K562 (cell line): Measurements from ENCODE around the gene TMED5. TPM values are rescaled to one million over a fixed set of nuclear protein-coding genes. Genes with fewer than 3 reads are reported as not detected.

ENCODE experiments used
- ATAC-seq: fragments of 200-7000 bp; cut with Tn5 transposase; 3 replicates; pipeline ENCODE4 v1.9.1; 2020; ENCODE audit warnings: moderate library complexity
- BruUV-seq: library from RNA; stranded (reverse); fragments of 400-500 nt; replicated peaks from 2 replicates; lab custom pipeline; 2021; lab: Mats Ljungman, UMichigan
- CTCF ChIA-PET: fragments of 300-600 bp; formaldehyde crosslinking; extraction: SDS; loops from one replicate; lab custom pipeline; 2021; ENCODE audit warnings: low intra/inter-chr PET ratio; lab: Yijun Ruan, JAX
- POLR2A ChIA-PET: fragments of 300-600, 350-650 bp; sonication (Branson Sonifier 250); formaldehyde crosslinking; extraction: SDS; loops from one replicate; lab custom pipeline; 2021; ENCODE audit warnings: antibody characterized with exemption, inconsistent platforms; lab: Yijun Ruan, JAX
- DNase-seq, 4 experiments: peaks; one replicate each; pipeline versions ENCODE4 v3.0.0 to v3.0.0-alpha.2; 2011 to 2018; ENCODE audit warnings: low spot score in 3 of 4, mixed read lengths in 3 of 4; ENCODE audit errors: extremely low read depth in 1 of 4
- FAIRE-seq: peaks from 2 replicates; lab custom pipeline; 2011; peaks lifted over from hg19 to GRCh38; lab: Jason Lieb, UNC
- H2AFZ ChIP-seq: 2 replicates; pipeline ENCODE4 v1.6.0; 2011; ENCODE audit warnings: low read depth, low read length, control low read depth, inconsistent platforms
- H3K27ac ChIP-seq: fragments of 200-600 bp; 3 replicates; pipeline ENCODE4 v1.8.0; 2011; ENCODE audit warnings: low read depth, mild to moderate bottlenecking, control low read depth, inconsistent platforms, low read length, moderate library complexity, mixed read lengths; ENCODE audit errors: extremely low read depth
- H3K27me3 ChIP-seq, 2 experiments: fragments of 300-600 bp in 1 of 2; 2 replicates in 1 of 2; 3 replicates in 1 of 2; pipeline versions ENCODE4 v1.6.0 to v1.8.0; 2011; ENCODE audit warnings: inconsistent platforms in 2 of 2, low read length in 2 of 2, mild to moderate bottlenecking in 1 of 2, mixed read lengths in 1 of 2, moderate library complexity in 1 of 2; ENCODE audit not compliant: control insufficient read depth in 2 of 2, insufficient read depth in 2 of 2
- H3K36me3 ChIP-seq: fragments of 300-600 bp; 3 replicates; pipeline ENCODE4 v1.8.0; 2011; ENCODE audit warnings: mild to moderate bottlenecking, low read length, inconsistent platforms; ENCODE audit not compliant: control insufficient read depth, insufficient read depth
- H3K4me1 ChIP-seq, 2 experiments: fragments of 200-600 bp in 1 of 2; replicated peaks in 1 of 2; 2 replicates in 1 of 2; 3 replicates in 1 of 2; pipeline versions ENCODE4 v1.5.1 to v1.8.0; 2011; ENCODE audit warnings: inconsistent platforms in 2 of 2, low read length in 2 of 2, mild to moderate bottlenecking in 1 of 2, mixed read lengths in 1 of 2, moderate library complexity in 1 of 2; ENCODE audit not compliant: control insufficient read depth in 2 of 2, insufficient read depth in 2 of 2
- H3K4me2 ChIP-seq: 2 replicates; pipeline ENCODE4 v1.6.1; 2011; ENCODE audit warnings: low read length, control low read depth, inconsistent platforms, mixed read lengths; ENCODE audit not compliant: insufficient read depth
- H3K4me3 ChIP-seq: fragments of 200-600 bp; sonication (generic), shearing (Covaris generic); 2 replicates; pipeline ENCODE4 v1.5.1; 2016; ENCODE audit warnings: control low read depth, inconsistent platforms
- H3K79me2 ChIP-seq: fragments of 200-600 bp; 3 replicates; pipeline ENCODE4 v1.8.0; 2011; ENCODE audit warnings: low read length, inconsistent platforms; ENCODE audit not compliant: control insufficient read depth, insufficient read depth
- H3K9ac ChIP-seq, 2 experiments: 2 replicates each; pipeline versions ENCODE4 v1.6.0 to v1.6.1; 2011; ENCODE audit warnings: low read depth in 2 of 2, low read length in 2 of 2, control low read depth in 1 of 2, inconsistent platforms in 1 of 2, mild to moderate bottlenecking in 1 of 2, mixed read lengths in 1 of 2; ENCODE audit not compliant: insufficient read depth in 1 of 2
- H3K9me1 ChIP-seq: one replicate; pipeline ENCODE4 v1.6.0; 2011; ENCODE audit warnings: inconsistent platforms, mild to moderate bottlenecking, low read length, moderate library complexity; ENCODE audit not compliant: control insufficient read depth, insufficient read depth
- H3K9me3 ChIP-seq: replicated peaks from 2 replicates; pipeline ENCODE4 v1.5.1; 2011; ENCODE audit warnings: low read depth, low read length, inconsistent platforms; ENCODE audit not compliant: control insufficient read depth, insufficient read depth
- H4K20me1 ChIP-seq: replicated peaks from 2 replicates; pipeline ENCODE4 v1.6.1; 2011; ENCODE audit warnings: low read length, inconsistent platforms, mixed read lengths; ENCODE audit not compliant: control insufficient read depth, insufficient read depth
- CREBBP ChIP-seq: IDR thresholded peaks from one replicate; pipeline ENCODE4 v1.6.1; 2012; ENCODE audit warnings: low read depth, mild to moderate bottlenecking, control low read depth, inconsistent platforms, low read length
- DPF2 ChIP-seq: fragments of 450-650 bp; IDR thresholded peaks from 2 replicates; pipeline ENCODE4 v1.6.1; 2016
- FIP1L1 ChIP-seq: fragments of 200-400 bp; formaldehyde crosslinking; IDR thresholded peaks from 2 replicates; pipeline ENCODE4 v1.6.1; 2018; ENCODE audit warnings: mild to moderate bottlenecking, low read depth, low read length; ENCODE audit not compliant: poor library complexity, severe bottlenecking
- HES1 ChIP-seq: fragments of 450-650 bp; IDR thresholded peaks from 2 replicates; pipeline ENCODE4 v1.6.1; 2016; ENCODE audit warnings: low read depth, mild to moderate bottlenecking, moderate library complexity
- KHSRP ChIP-seq: fragments of 450-650 bp; IDR thresholded peaks from 2 replicates; pipeline ENCODE4 v1.6.1; 2017
- MCM2 ChIP-seq: fragments of 450-650 bp; IDR thresholded peaks from 2 replicates; pipeline ENCODE4 v1.6.1; 2017; ENCODE audit warnings: low read depth, mild to moderate bottlenecking
- NFE2 ChIP-seq: IDR thresholded peaks from 2 replicates; pipeline ENCODE4 v1.6.1; 2014; ENCODE audit warnings: antibody characterized with exemption, low read depth
- POLR2AphosphoS5 ChIP-seq: IDR thresholded peaks from 2 replicates; pipeline ENCODE4 v1.6.1; 2011; ENCODE audit warnings: mild to moderate bottlenecking, low read depth, low read length, moderate library complexity; ENCODE audit not compliant: control insufficient read depth, insufficient read depth
- SMARCA5 ChIP-seq: fragments of 450-650 bp; IDR thresholded peaks from 2 replicates; pipeline ENCODE4 v1.6.1; 2016
- ZNF24 ChIP-seq: fragments of 450-650 bp; IDR thresholded peaks from 2 replicates; pipeline ENCODE4 v1.6.1; 2016
- ZNF277 ChIP-seq: fragments of 250-450 bp; sonication (Bioruptor Pico); IDR thresholded peaks from 2 replicates; pipeline ENCODE4 v1.8.0; 2022; ENCODE audit warnings: inconsistent platforms, mild to moderate bottlenecking, moderate library complexity, borderline replicate concordance
- ZNF449 ChIP-seq: fragments of 250-450 bp; sonication (Bioruptor Pico); IDR thresholded peaks from 2 replicates; pipeline ENCODE4 v1.8.0; 2022; ENCODE audit warnings: moderate library complexity, mild to moderate bottlenecking, inconsistent platforms
- WGBS: fragments of 100-300 bp; shearing (Covaris generic); methylation state at CpG from one replicate; pipeline ENCODE4 v1.1.6; 2016; ENCODE audit warnings: low coverage, mixed read lengths; ENCODE audit not compliant: insufficient coverage; ENCODE audit errors: missing lambda C conversion rate; 5-methylcytosine and 5-hydroxymethylcytosine counted together
- in situ Hi-C: fragments of 300-500 bp; cut with MboI; formaldehyde crosslinking; loops from 4 replicates; pipeline ENCODE4 v1.15.0; 2018; ENCODE audit warnings: inconsistent platforms, mixed read lengths
- intact Hi-C: fragments of 100-400 bp; cut with micrococcal nuclease; formaldehyde crosslinking; loops from 2 replicates; pipeline ENCODE4 v1.14.2; 2022
- polyA plus RNA-seq, 8 experiments: library from polyadenylated mRNA; depleted of rRNA in 4 of 8; stranded (reverse) in 5 of 8; unstranded in 3 of 8; fragments of >200 nt; fragmentation: Nextera tagmentation in 2 of 8; fragmentation: Illumina TruSeq in 1 of 8; extraction: Ambion mirVana in 2 of 8; extraction: Trizol in 1 of 8; gene quantifications; 2 replicates each; pipeline versions ENCODE4 v1.2.1 to v1.2.3, GENCODE V29; 2011 to 2014; ENCODE audit warnings: inconsistent platforms in 1 of 8, missing spikeins in 1 of 8
- total RNA-seq, 7 experiments: library from RNA; depleted of rRNA in 6 of 7; stranded (reverse); fragments of >200 nt in 6 of 7; fragmentation: Illumina TruSeq in 2 of 7; extraction: Trizol in 2 of 7; gene quantifications; 2 replicates each; pipeline versions ENCODE4 v1.2.1 to v1.2.3, GENCODE V29; 2011 to 2021; ENCODE audit warnings: low replicate concordance in 1 of 7

The TMED5 gene
- total and polyA plus RNA-seq, 9 of the 15 experiments (the other 6 are each of a cell fraction or from before 2014, with no cell fraction given): 28.7 to 83.7 (median 67.2) TPM

GRCh38 chr1:93106226-93106625 lies 74.0 kb downstream of the TMED5 start:
- Histone ChIP-seq H3K27me3 (no peaks in the 10 kb centered on the region), H3K79me2 (peaks cover 96% of the 10 kb centered on the region), H4K20me1 (no peaks in the 10 kb centered on the region), H3K4me3 (no peak overlapping the region), H3K9ac (no peak overlapping the region), H3K36me3 (peaks cover 50% of the 10 kb centered on the region), H3K4me2 (no peak overlapping the region), H3K4me1 (no peaks in the 10 kb centered on the region), H3K27ac (no peak overlapping the region), H2AFZ (no peak overlapping the region), H3K9me3 (peaks cover 6% of the 10 kb centered on the region), H3K9me1 (no peaks in the 10 kb centered on the region)
- POLR2A ChIA-PET: no interaction called here
- WGBS: 100% methylated on average over 2 of the region's 2 CpGs
- FAIRE-seq (no peak), ATAC-seq (no peak), DNase-seq (no peak)
- in situ Hi-C loops: no loop called here
- CTCF ChIA-PET: no interaction called here
- BruUV-seq: no TSS peak
- intact Hi-C loops: no loop called here
- TF ChIP-seq POLR2AphosphoS5 (no peak), HES1 (no peak), KHSRP (no peak), DPF2 (no peak), CREBBP (no peak), ZNF24 (no peak), ZNF277 (no peak), MCM2 (no peak), NFE2 (no peak), ZNF449 (CRISPR knock-in tag) (no peak), SMARCA5 (no peak), FIP1L1 (no peak)
